Fibroblast of lung (primary cell): ENCODE data around the gene UTP4. TPM values are rescaled to one million over a fixed set of nuclear protein-coding genes. Genes with fewer than 3 reads are reported as not detected.

ENCODE experiments used
- DNase-seq, 2 donors: peaks; one replicate each; pipeline versions ENCODE4 v3.0.0 to v3.0.0-alpha.2; 2010; ENCODE audit warnings: low read depth in 2 of 2
- H2AFZ ChIP-seq: 2 replicates; pipeline ENCODE4 v1.5.1; 2012; ENCODE audit warnings: low read length, control low read depth, inconsistent platforms
- H3K27ac ChIP-seq: 2 replicates; pipeline ENCODE4 v1.5.1; 2011; ENCODE audit warnings: low read length, control low read depth; ENCODE audit not compliant: insufficient read depth
- H3K27me3 ChIP-seq: 2 replicates; pipeline ENCODE4 v1.5.1; 2011; ENCODE audit warnings: mild to moderate bottlenecking, low read length; ENCODE audit not compliant: control insufficient read depth, insufficient read depth
- H3K36me3 ChIP-seq: 2 replicates; pipeline ENCODE4 v1.5.1; 2011; ENCODE audit warnings: low read length; ENCODE audit not compliant: control insufficient read depth, insufficient read depth
- H3K4me1 ChIP-seq: 2 replicates; pipeline ENCODE4 v1.5.1; 2011; ENCODE audit warnings: low read length; ENCODE audit not compliant: control insufficient read depth, insufficient read depth; ENCODE audit errors: extremely low read depth
- H3K4me2 ChIP-seq: 2 replicates; pipeline ENCODE4 v1.5.1; 2011; ENCODE audit warnings: low read length, control low read depth; ENCODE audit not compliant: insufficient read depth; ENCODE audit errors: extremely low read depth
- H3K4me3 ChIP-seq, 4 experiments: fragments of 200-600 bp in 1 of 4; sonication (generic) in 1 of 4; replicated peaks in 1 of 4; 2 replicates each; pipeline ENCODE4 v1.5.1; 2011 to 2016; ENCODE audit warnings: low read length in 4 of 4, low read depth in 3 of 4, mild to moderate bottlenecking in 3 of 4, control low read depth in 2 of 4, inconsistent platforms in 1 of 4, mixed read lengths in 1 of 4; ENCODE audit not compliant: insufficient read depth in 1 of 4; ENCODE audit errors: control extremely low read depth in 1 of 4
- H3K79me2 ChIP-seq: 2 replicates; pipeline ENCODE4 v1.5.1; 2012; ENCODE audit warnings: mild to moderate bottlenecking, low read length, inconsistent platforms; ENCODE audit not compliant: control insufficient read depth, insufficient read depth
- H3K9ac ChIP-seq: 2 replicates; pipeline ENCODE4 v1.5.1; 2011; ENCODE audit warnings: mild to moderate bottlenecking, low read length, control low read depth; ENCODE audit not compliant: insufficient read depth
- H3K9me3 ChIP-seq: 2 replicates; pipeline ENCODE4 v1.5.1; 2012; ENCODE audit warnings: low read depth, low read length; ENCODE audit not compliant: control insufficient read depth, insufficient read depth
- H4K20me1 ChIP-seq: 2 replicates; pipeline ENCODE4 v1.5.1; 2011; ENCODE audit warnings: low read length; ENCODE audit not compliant: control insufficient read depth, insufficient read depth; ENCODE audit errors: extremely low read depth
- CTCF ChIP-seq, 2 donors: IDR thresholded peaks in 1 of 2; conservative IDR thresholded peaks in 1 of 2; 1 replicate in 1 of 2; 2 replicates in 1 of 2; pipeline ENCODE4 v1.5.1; 2011 to 2012; ENCODE audit warnings: low read length in 2 of 2, control low read depth in 1 of 2, inconsistent platforms in 1 of 2, low read depth in 1 of 2, mild to moderate bottlenecking in 1 of 2
- EZH2 ChIP-seq: IDR thresholded peaks from 2 replicates; pipeline ENCODE4 v1.5.1; 2012; ENCODE audit warnings: low read length, control low read depth, mild to moderate bottlenecking; ENCODE audit errors: missing control alignments
- polyA plus RNA-seq, 2 donors: library from polyadenylated mRNA; depleted of rRNA in 1 of 2; stranded (reverse) in 1 of 2; unstranded in 1 of 2; fragments of >200 nt; gene quantifications; 2 replicates each; pipeline ENCODE4 v1.2.1, GENCODE V29; 2011 to 2012; ENCODE audit warnings: missing spikeins in 1 of 2
- total RNA-seq: library from RNA; depleted of rRNA; stranded (reverse); fragments of >200 nt; gene quantifications from 2 replicates; pipeline ENCODE4 v1.2.1, GENCODE V29; 2014

UTP4 gene
- total and polyA plus RNA-seq, 2 donors (not counting 1 experiment from before 2014, with no cell fraction given), result 14.4 to 56.5 TPM

DNA sequence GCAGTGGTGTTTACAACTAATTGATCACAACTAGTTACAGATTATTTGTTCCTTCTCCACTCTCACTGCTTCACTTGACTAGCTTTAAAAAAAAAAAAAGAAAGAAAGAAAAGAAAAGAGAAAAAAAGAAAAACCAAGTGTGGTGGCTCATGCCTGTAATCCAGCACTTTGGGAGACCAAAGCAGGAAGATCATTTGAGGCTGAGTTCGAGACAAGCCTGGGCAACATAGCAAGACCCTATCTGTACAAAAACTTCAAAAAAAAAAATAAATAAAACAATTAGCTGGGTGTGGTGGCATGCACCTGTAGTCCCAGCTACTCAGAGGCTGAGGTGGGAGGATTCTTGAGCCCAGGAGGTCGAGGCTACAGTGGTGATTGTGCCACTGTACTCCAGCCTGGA lies 58.7 kb downstream of the UTP4 start:
- Histone ChIP-seq H3K4me3 (no peak overlapping the region), H2AFZ (no peak overlapping the region), H3K36me3 (no peaks in the 10 kb centered on the region), H3K4me1 (peaks cover 15% of the 10 kb centered on the region), H3K27me3 (no peaks in the 10 kb centered on the region), H4K20me1 (no peaks in the 10 kb centered on the region), H3K9ac (no peak overlapping the region), H3K4me2 (no peak overlapping the region), H3K27ac (no peak overlapping the region), H3K9me3 (no peaks in the 10 kb centered on the region), H3K79me2 (peaks cover 81% of the 10 kb centered on the region)
- no peak for DNase-seq
- TF ChIP-seq EZH2 (no peak), CTCF (conservative IDR thresholded peaks at IDR 0.05 in 1 of 2, IDR thresholded peaks at IDR 0.05 in 1 of 2; ENCODE audit: low read depth in 1 of 2, low read length in 2 of 2) (no peak)

- Histone ChIP-seq H3K4me3 (no peak overlapping the region), H3K79me2 (peaks cover 89% of the 10 kb centered on the region), H3K4me1 (peaks cover 10% of the 10 kb centered on the region), H3K27ac (no peak overlapping the region), H3K36me3 (no peaks in the 10 kb centered on the region), H2AFZ (no peak overlapping the region), H3K4me2 (peak overlapping the region; percentile 2), H4K20me1 (no peaks in the 10 kb centered on the region), H3K9ac (no peak overlapping the region), H3K27me3 (no peaks in the 10 kb centered on the region), H3K9me3 (no peaks in the 10 kb centered on the region)
- DNase-seq, result peak; percentile 55 to 59
- no peak for TF ChIP-seq EZH2
- no peak for TF ChIP-seq CTCF (conservative IDR thresholded peaks at IDR 0.05 in 1 of 2, IDR thresholded peaks at IDR 0.05 in 1 of 2; ENCODE audit: low read depth in 1 of 2, low read length in 2 of 2)
These were observed 61.4 kb downstream of the UTP4 start for GRCh38 chr16:69193855-69194254.

DNA sequence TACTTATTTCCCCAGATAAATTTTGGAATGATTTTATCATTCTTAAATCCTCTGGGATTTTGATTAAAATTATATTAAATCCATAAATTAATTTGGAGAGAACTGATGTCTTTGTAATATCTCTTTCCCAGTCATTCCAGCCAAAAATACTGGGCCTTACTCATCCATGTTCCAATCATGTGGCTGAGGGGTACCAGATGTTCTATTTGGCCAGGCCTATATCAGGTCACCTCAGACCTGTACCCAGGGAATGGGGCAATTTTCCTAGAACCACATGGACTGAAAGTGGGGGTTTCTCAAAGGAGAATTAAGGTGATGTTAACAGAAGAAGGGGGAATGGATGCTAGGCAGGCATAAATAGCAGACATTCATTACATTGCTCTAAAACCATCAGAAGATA lies 62.0 kb downstream of the UTP4 start:
- Histone ChIP-seq H3K9me3 (no peaks in the 10 kb centered on the region), H3K27me3 (no peaks in the 10 kb centered on the region), H3K79me2 (peaks cover 89% of the 10 kb centered on the region), H3K36me3 (no peaks in the 10 kb centered on the region), H3K4me2 (no peak overlapping the region), H3K27ac (no peak overlapping the region), H3K4me3 (peak overlapping the region in 1 of 4 experiments; percentile 1), H4K20me1 (no peaks in the 10 kb centered on the region), H2AFZ (no peak overlapping the region), H3K9ac (no peak overlapping the region), H3K4me1 (peaks cover 10% of the 10 kb centered on the region)
- peak in 1 of 2 donors; percentile 43 for DNase-seq
- no peak for TF ChIP-seq EZH2
- TF ChIP-seq CTCF (conservative IDR thresholded peaks at IDR 0.05 in 1 of 2, IDR thresholded peaks at IDR 0.05 in 1 of 2; ENCODE audit: low read depth in 1 of 2, low read length in 2 of 2), result no peak
